Activated naive CD8-positive, alpha-beta T cell (primary cell): ENCODE results near the gene NPTX2.

Experiments used
- H3K27ac Mint-ChIP-seq: one replicate; pipeline ENCODE4 v1.8.0; 2021; ENCODE audit warnings: mixed read lengths
- H3K27me3 Mint-ChIP-seq: one replicate; pipeline ENCODE4 v1.8.0; 2021; ENCODE audit warnings: mixed read lengths
- H3K36me3 Mint-ChIP-seq: one replicate; pipeline ENCODE4 v1.8.0; 2021; ENCODE audit warnings: mixed read lengths
- H3K4me1 Mint-ChIP-seq: one replicate; pipeline ENCODE4 v1.8.0; 2021; ENCODE audit warnings: low read depth, mixed read lengths
- H3K4me3 Mint-ChIP-seq: one replicate; pipeline ENCODE4 v1.8.0; 2021; ENCODE audit warnings: mild to moderate bottlenecking, mixed read lengths
- H3K9me3 Mint-ChIP-seq: one replicate; pipeline ENCODE4 v1.8.0; 2021; ENCODE audit warnings: low read depth, mixed read lengths

NPTX2 gene

DNA sequence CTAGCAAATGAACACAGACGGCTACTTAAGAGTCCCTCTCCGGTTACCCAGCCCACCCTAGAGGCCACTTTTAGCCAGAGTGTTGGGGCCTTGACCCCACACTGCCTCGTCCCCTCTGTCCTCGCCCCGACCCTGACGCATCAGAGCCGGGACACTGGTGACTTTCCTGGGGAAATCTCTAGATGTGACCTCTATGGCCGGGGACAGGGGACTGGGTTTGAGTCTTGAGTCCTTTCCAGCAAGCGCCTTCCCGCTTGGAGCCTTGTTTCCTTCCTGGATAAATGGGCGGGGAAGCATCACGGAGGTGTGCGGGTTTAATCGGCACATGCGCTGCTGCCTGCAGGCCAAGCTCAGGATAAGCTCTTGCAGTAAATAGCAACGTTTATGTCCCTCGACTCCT, 40.7 kb downstream of the NPTX2 start:
- no peaks in the 10 kb centered on the region for H3K4me1 Mint-ChIP-seq
- H3K36me3 Mint-ChIP-seq, result no peaks in the 10 kb centered on the region
- H3K27me3 Mint-ChIP-seq, result no peaks in the 10 kb centered on the region
- H3K4me3 Mint-ChIP-seq, result no peak overlapping the region
- no peaks in the 10 kb centered on the region for H3K9me3 Mint-ChIP-seq
- H3K27ac Mint-ChIP-seq, result no peak overlapping the region

DNA sequence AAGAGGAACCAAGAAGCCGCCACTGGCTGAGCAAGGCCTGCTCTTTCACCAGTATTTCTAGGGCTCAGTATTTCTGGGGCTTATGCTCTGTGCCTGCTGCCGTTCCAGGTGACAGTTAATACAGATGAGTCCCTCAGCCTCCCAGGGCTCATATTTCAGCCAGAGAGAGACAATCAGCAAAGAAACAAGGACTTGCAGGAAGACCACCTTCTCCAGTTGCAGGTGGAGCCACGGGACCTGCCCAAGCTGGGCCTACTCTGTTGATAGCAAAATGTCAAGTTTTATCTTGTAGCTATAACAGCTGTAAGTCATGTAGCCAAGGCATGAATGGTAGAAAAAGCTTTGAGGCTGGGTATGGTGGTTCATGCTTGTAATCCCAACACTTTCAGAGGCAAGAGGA, 42.7 kb downstream of the NPTX2 start:
- no peaks in the 10 kb centered on the region for H3K36me3 Mint-ChIP-seq
- no peak overlapping the region for H3K4me3 Mint-ChIP-seq
- H3K27ac Mint-ChIP-seq, result no peak overlapping the region
- no peaks in the 10 kb centered on the region for H3K27me3 Mint-ChIP-seq
- no peaks in the 10 kb centered on the region for H3K4me1 Mint-ChIP-seq
- H3K9me3 Mint-ChIP-seq, result no peaks in the 10 kb centered on the region

DNA sequence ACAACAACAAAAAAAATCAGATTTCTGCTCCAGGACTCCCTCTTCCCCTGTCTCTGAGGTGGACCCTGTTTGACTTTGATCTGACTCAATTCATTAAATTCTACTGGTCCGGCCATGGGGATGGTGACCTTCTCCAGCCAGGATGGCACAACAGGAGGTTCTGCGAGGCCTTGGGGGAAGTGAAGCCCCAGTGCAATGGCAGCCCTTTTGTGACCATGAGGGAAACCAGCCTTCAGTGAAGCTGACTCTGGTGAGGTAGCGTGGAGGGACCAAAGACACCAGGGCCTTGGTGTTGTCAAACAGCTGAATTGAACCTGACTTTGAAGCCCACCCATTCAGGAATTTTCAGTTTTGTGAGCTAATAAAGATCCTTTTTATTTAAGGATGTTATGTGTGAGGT, 44.5 kb downstream of the NPTX2 start:
- Mint-ChIP-seq H3K4me3 (no peak overlapping the region), H3K4me1 (no peaks in the 10 kb centered on the region), H3K36me3 (no peaks in the 10 kb centered on the region), H3K9me3 (no peaks in the 10 kb centered on the region), H3K27ac (no peak overlapping the region), H3K27me3 (peaks cover 1% of the 10 kb centered on the region)

DNA sequence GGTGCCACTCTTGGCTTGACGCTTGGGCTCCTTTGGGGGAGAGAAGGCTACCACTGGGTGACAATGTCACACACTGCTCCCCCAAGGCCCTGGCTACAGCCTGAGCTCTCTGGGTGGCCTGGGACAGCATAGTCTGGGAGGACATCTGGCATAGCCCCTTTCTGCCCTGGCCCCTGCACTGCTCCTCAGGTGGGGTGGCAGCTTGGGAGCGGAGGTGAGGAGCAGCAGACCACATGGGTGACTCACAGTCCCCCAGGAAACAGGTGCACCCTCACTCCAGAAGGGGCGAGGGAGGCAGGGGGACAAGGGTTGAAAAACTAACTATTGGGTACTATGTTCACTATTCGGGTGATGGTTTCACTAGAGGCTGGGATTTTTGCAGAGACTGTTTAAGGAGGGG, 45.2 kb downstream of the NPTX2 start:
- H3K9me3 Mint-ChIP-seq, result no peaks in the 10 kb centered on the region

DNA sequence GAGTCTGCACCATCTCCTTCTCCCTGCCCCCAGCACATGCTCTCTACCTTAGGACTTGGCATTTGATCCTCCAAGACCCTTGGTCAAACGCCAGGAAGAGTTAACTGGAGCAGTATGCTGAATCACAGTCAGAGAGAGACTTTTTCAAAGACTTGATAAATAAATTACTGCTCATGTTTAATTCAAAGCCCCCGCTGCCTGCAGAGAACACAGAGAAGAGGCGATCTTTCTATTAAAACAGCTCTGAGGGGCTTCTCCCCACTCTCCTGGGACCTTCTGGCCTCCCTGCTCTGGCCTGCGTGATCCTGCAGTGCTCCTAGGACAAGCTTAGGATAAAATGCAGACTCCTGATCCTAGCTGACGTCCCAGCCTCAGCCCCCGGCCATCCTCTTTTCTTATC, 47.8 kb downstream of the NPTX2 start:
- Mint-ChIP-seq H3K27ac (no peak overlapping the region), H3K4me3 (no peak overlapping the region), H3K4me1 (no peaks in the 10 kb centered on the region), H3K27me3 (peaks cover 1% of the 10 kb centered on the region), H3K9me3 (no peaks in the 10 kb centered on the region), H3K36me3 (no peaks in the 10 kb centered on the region)

More for the DNA sequence above, 45.2 kb downstream of the NPTX2 start:
- Mint-ChIP-seq H3K27me3 (peaks cover 1% of the 10 kb centered on the region), H3K4me1 (no peaks in the 10 kb centered on the region), H3K36me3 (no peaks in the 10 kb centered on the region), H3K4me3 (no peak overlapping the region), H3K27ac (no peak overlapping the region)

DNA sequence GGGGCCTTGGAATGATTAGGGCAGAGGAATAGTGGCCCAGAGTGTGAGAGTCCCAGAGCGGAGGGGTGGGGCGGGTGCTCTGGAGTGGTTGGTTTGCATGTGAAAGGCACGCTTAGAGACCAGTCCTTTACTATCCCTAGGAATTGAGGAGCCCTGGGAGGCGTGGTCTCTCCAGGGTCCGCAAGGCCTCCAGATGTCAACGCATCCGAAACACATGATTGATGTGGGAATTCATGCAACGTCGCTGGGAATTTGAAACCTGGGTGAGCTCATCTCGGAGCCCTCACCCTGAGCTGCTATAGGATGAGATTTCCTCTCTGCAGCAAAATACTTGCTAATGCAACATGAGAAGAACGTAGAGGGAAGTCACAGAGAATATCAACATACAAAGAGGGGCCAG, 51.2 kb downstream of the NPTX2 start:
- no peaks in the 10 kb centered on the region for H3K4me1 Mint-ChIP-seq
- no peak overlapping the region for H3K4me3 Mint-ChIP-seq
- H3K36me3 Mint-ChIP-seq, result no peaks in the 10 kb centered on the region
- peaks cover 1% of the 10 kb centered on the region for H3K27me3 Mint-ChIP-seq
- H3K9me3 Mint-ChIP-seq, result no peaks in the 10 kb centered on the region
- H3K27ac Mint-ChIP-seq, result no peak overlapping the region

DNA sequence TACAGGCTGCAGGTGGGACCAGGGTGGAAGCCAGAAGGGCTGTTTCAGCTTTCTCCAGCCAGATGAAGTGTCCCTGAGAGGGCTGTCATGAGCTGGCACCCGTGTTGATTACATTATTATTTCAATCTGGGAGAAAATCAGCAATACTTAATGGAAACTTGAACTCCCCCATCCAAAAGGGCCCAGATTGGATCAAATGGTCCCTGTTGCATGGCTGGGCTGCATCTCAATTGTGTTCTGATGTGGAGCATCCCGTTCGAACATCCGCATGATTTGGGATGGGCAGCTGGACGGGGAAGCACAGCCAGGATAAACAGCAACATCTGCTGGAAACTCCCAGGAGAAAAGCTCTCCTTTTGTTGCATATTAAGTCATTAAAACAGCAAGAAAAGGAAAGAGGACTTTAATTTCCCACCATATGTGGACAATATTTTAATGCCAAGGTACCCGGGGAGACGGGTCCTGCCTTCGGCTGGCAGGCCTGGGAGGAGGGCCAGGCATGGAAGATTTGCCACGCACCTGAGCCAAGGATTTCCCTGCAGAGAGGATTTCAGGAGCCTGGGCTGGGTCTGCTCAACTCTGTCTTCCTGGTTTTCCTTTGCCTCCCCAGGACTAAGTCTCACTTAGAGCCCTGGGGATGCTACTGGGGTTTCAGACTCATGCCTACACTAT, 52.4 kb downstream of the NPTX2 start:
- no peaks in the 10 kb centered on the region for H3K36me3 Mint-ChIP-seq
- H3K27ac Mint-ChIP-seq, result no peak overlapping the region
- H3K27me3 Mint-ChIP-seq, result peaks cover 1% of the 10 kb centered on the region
- H3K4me3 Mint-ChIP-seq, result no peak overlapping the region
- H3K4me1 Mint-ChIP-seq, result no peaks in the 10 kb centered on the region
- H3K9me3 Mint-ChIP-seq, result no peaks in the 10 kb centered on the region

DNA sequence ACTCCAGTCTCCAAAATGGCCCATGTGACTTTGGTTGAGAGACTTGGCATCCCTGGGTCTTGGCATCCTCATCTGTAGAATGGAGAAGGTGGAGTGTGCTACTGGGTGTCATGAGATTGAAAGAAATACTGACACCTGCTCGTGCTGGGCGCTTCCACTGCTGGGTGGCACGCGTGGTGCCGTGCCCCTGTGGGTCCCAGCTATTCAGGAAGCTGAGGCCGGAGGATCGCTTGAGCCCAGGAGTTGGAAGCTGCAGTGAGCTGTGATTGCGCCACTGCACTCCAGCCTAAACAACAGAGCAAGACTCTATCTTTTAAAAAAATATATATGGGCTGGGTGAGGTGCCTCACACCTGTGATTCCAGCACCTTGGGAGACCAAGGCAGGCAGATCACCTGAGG, 53.1 kb downstream of the NPTX2 start:
- Mint-ChIP-seq H3K4me1 (no peaks in the 10 kb centered on the region), H3K9me3 (no peaks in the 10 kb centered on the region), H3K36me3 (no peaks in the 10 kb centered on the region), H3K4me3 (no peak overlapping the region), H3K27me3 (peaks cover 1% of the 10 kb centered on the region), H3K27ac (no peak overlapping the region)

DNA sequence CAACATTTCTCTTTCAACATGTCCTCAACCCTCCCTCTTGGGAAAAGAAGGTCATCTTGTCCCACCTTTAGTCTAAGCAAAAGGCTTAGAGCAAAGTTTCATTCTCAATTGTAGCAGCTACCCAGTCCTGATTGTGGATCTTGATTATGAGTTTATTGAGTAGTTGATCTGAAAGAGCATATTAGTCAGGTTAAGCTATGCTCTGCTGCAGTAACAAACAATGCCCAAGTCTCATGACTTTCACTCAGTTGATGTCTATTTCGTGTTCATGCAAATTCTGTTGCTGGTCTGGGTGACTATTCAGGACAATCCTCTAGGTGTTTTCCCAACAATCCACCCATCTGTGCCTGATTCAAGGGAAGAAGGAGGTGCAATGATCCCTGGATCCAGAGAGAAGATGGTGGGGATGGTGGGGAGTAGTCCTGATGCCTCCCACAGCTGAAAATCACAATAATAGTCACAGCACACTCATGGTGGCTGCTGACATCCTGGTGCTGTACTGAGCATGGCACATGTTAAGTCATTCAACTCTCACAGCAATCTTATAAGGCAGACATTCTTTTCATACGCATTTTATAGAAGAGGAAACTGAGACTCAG, 54.7 kb downstream of the NPTX2 start:
- Mint-ChIP-seq H3K4me1 (no peaks in the 10 kb centered on the region), H3K27ac (no peak overlapping the region), H3K9me3 (no peaks in the 10 kb centered on the region), H3K36me3 (no peaks in the 10 kb centered on the region), H3K4me3 (no peak overlapping the region), H3K27me3 (no peaks in the 10 kb centered on the region)

DNA sequence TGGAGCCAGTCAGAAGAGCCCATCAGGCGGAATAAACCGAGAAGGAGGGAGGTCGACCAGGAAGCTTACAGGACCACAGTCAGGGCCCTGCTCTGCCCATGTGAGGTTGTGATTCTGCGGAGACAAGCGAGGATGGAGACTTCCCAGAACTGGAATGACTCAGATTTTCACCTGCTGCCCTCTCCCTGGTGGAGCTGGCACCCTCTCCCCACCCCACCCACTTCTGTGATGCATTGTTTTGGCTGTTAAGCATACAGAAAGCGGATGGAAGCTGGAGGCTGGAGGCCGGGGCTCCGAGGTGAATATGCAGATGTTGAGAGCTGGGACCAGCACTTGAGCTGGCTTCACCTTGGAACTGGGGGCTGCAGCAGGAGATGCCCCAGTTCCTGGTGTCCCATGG, 57.4 kb downstream of the NPTX2 start:
- no peak overlapping the region for H3K4me3 Mint-ChIP-seq
- peaks cover 2% of the 10 kb centered on the region for H3K27me3 Mint-ChIP-seq
- no peaks in the 10 kb centered on the region for H3K36me3 Mint-ChIP-seq
- no peaks in the 10 kb centered on the region for H3K4me1 Mint-ChIP-seq
- H3K9me3 Mint-ChIP-seq, result no peaks in the 10 kb centered on the region
- no peak overlapping the region for H3K27ac Mint-ChIP-seq

DNA sequence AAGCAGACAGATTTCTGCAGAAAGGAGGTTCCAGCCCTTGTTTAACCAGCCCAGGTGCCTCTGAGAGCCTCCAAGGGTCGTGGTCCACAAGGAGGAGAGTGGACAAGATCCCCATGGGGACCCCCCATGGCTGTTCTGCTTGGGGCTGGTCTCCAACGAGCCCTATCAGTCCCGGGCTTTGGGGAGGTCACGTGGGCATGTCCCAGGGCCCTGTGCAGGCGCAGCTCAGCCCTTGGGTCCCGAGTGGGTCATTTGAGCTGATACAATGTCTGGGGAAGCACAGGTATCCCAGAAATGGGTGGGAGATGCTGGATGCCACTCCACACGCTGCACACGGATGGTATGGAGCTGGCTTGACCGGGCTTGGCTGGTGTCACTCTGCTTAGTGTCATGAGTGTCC, 57.8 kb downstream of the NPTX2 start:
- H3K4me1 Mint-ChIP-seq, result no peaks in the 10 kb centered on the region
- peaks cover 5% of the 10 kb centered on the region for H3K27me3 Mint-ChIP-seq
- no peaks in the 10 kb centered on the region for H3K9me3 Mint-ChIP-seq
- H3K27ac Mint-ChIP-seq, result no peak overlapping the region
- no peak overlapping the region for H3K4me3 Mint-ChIP-seq
- H3K36me3 Mint-ChIP-seq, result no peaks in the 10 kb centered on the region

DNA sequence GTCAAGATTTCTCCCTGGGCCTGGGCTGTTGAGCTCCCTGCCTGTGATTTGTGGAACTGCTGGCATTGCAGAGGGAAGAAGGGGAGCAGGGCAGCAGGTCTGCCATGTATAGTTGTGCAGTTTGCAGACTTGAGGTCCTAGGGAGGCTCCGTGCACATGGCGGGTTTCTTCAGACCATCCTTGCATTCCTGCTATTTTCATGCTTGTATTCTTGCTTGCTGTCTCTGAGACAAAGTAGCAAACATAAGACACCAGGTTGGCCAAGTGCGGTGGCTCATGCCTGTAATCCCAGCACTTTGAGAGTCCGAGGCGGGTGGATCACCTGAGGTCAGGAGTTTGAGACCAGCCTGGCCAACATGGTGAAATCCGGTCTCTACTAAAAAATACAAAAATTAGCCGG, 61.1 kb downstream of the NPTX2 start:
- H3K4me1 Mint-ChIP-seq, result no peaks in the 10 kb centered on the region
- no peaks in the 10 kb centered on the region for H3K9me3 Mint-ChIP-seq
- H3K27ac Mint-ChIP-seq, result no peak overlapping the region
- H3K36me3 Mint-ChIP-seq, result no peaks in the 10 kb centered on the region
- no peak overlapping the region for H3K4me3 Mint-ChIP-seq
- H3K27me3 Mint-ChIP-seq, result peaks cover 9% of the 10 kb centered on the region
